Endothelial cell of umbilical vein (primary cell): ENCODE data around the gene KRTAP4-8. TPM values are rescaled to one million over a fixed set of nuclear protein-coding genes. Genes with fewer than 3 reads are reported as not detected.

Experiments
- BruUV-seq: library from RNA; stranded (reverse); fragments of 400-500 nt; replicated peaks from 2 replicates; lab custom pipeline; 2021; lab: Mats Ljungman, UMichigan
- CTCF ChIA-PET: fragments of 300-600, 350-600 bp; sonication (Branson Sonifier 250); formaldehyde crosslinking; loops from one replicate; lab custom pipeline; 2021; ENCODE audit warnings: antibody characterized with exemption, inconsistent platforms; lab: Charles Lee
- POLR2A ChIA-PET: fragments of 300-600, 350-600 bp; sonication (Branson Sonifier 250); formaldehyde crosslinking; loops from one replicate; lab custom pipeline; 2021; ENCODE audit warnings: antibody characterized with exemption, inconsistent platforms; lab: Charles Lee
- DNase-seq: peaks from one replicate; pipeline ENCODE4 v3.0.0-alpha.2; 2011; ENCODE audit warnings: low read depth, low spot score
- FAIRE-seq: peaks from 2 replicates; lab custom pipeline; 2011; peaks lifted over from hg19 to GRCh38; lab: Jason Lieb, UNC
- H2AFZ ChIP-seq: 2 replicates; pipeline ENCODE4 v1.6.0; 2012; ENCODE audit warnings: low read depth, low read length, control low read depth, inconsistent platforms
- H3K27ac ChIP-seq: 2 replicates; pipeline ENCODE4 v1.5.1; 2011; ENCODE audit warnings: low read depth, mild to moderate bottlenecking, control low read depth, low read length, moderate library complexity; ENCODE audit not compliant: insufficient read depth
- H3K27me3 ChIP-seq, 2 experiments: 2 replicates each; pipeline versions ENCODE4 v1.6.0 to v1.6.1; 2011; ENCODE audit warnings: low read length in 2 of 2, mixed read lengths in 1 of 2; ENCODE audit not compliant: control insufficient read depth in 2 of 2, insufficient read depth in 2 of 2
- H3K36me3 ChIP-seq, 2 experiments: 2 replicates in 1 of 2; 3 replicates in 1 of 2; pipeline ENCODE4 v1.5.1; 2011; ENCODE audit warnings: low read length in 2 of 2, mild to moderate bottlenecking in 1 of 2, moderate library complexity in 1 of 2; ENCODE audit not compliant: control insufficient read depth in 2 of 2, insufficient read depth in 2 of 2; ENCODE audit errors: extremely low read depth in 1 of 2
- H3K4me1 ChIP-seq: 3 replicates; pipeline ENCODE4 v1.5.1; 2011; ENCODE audit warnings: mild to moderate bottlenecking, low read length; ENCODE audit not compliant: control insufficient read depth, insufficient read depth; ENCODE audit errors: extremely low read depth
- H3K4me2 ChIP-seq: 2 replicates; pipeline ENCODE4 v1.6.1; 2011; ENCODE audit warnings: low read length, control low read depth, mixed read lengths; ENCODE audit not compliant: insufficient read depth
- H3K4me3 ChIP-seq, 3 experiments: fragments of 200-600 bp in 1 of 3; sonication (generic), shearing (Covaris generic) in 1 of 3; replicated peaks in 1 of 3; 2 replicates each; pipeline ENCODE4 v1.5.1; 2011 to 2016; ENCODE audit warnings: control low read depth in 3 of 3, low read length in 3 of 3, mild to moderate bottlenecking in 2 of 3, inconsistent platforms in 1 of 3, low read depth in 1 of 3, moderate library complexity in 1 of 3; ENCODE audit not compliant: insufficient read depth in 1 of 3
- H3K79me2 ChIP-seq: 2 replicates; pipeline ENCODE4 v1.6.0; 2012; ENCODE audit warnings: low read length, inconsistent platforms; ENCODE audit not compliant: control insufficient read depth, insufficient read depth
- H3K9ac ChIP-seq: replicated peaks from 2 replicates; pipeline ENCODE3; 2011; ENCODE audit warnings: low read length, control low read depth; ENCODE audit not compliant: insufficient read depth; ENCODE audit errors: extremely low read depth
- H3K9me1 ChIP-seq: replicated peaks from 3 replicates; pipeline ENCODE4 v1.6.0; 2011; ENCODE audit warnings: mild to moderate bottlenecking, low read length; ENCODE audit not compliant: control insufficient read depth, insufficient read depth; ENCODE audit errors: extremely low read depth
- H3K9me3 ChIP-seq: replicated peaks from 2 replicates; pipeline ENCODE4 v1.5.1; 2012; ENCODE audit warnings: low read length, inconsistent platforms; ENCODE audit not compliant: control insufficient read depth, insufficient read depth
- H4K20me1 ChIP-seq: replicated peaks from 2 replicates; pipeline ENCODE3; 2011; ENCODE audit warnings: mild to moderate bottlenecking, low read length; ENCODE audit not compliant: control insufficient read depth, insufficient read depth; ENCODE audit errors: extremely low read depth
- CTCF ChIP-seq, 2 donors: IDR thresholded peaks; 1 replicate in 1 of 2; 2 replicates in 1 of 2; pipeline ENCODE4 v1.5.1; 2011; ENCODE audit warnings: low read length in 2 of 2, mild to moderate bottlenecking in 2 of 2, moderate library complexity in 2 of 2, control low read depth in 1 of 2, inconsistent platforms in 1 of 2, low read depth in 1 of 2; ENCODE audit not compliant: insufficient read depth in 1 of 2; ENCODE audit errors: extremely low read depth in 1 of 2
- EZH2 ChIP-seq: IDR thresholded peaks from 2 replicates; pipeline ENCODE4 v1.6.1; 2012; ENCODE audit warnings: borderline replicate concordance, low read depth, mild to moderate bottlenecking, moderate library complexity, low read length, inconsistent platforms; ENCODE audit not compliant: severe bottlenecking
- FOS ChIP-seq: IDR thresholded peaks from 2 replicates; pipeline ENCODE4 v1.6.1; 2011; ENCODE audit warnings: mild to moderate bottlenecking, low read length, moderate library complexity, borderline replicate concordance; ENCODE audit not compliant: insufficient read depth
- GATA2 ChIP-seq: IDR thresholded peaks from 2 replicates; pipeline ENCODE4 v1.7.0; 2011; ENCODE audit warnings: low read depth, mild to moderate bottlenecking, moderate library complexity, mixed read lengths, low read length; ENCODE audit not compliant: insufficient read length, insufficient read depth
- JUN ChIP-seq: IDR thresholded peaks from 2 replicates; pipeline ENCODE4 v1.6.1; 2011; ENCODE audit warnings: borderline replicate concordance, low read depth; ENCODE audit not compliant: insufficient read length, insufficient read depth
- MAX ChIP-seq: IDR thresholded peaks from 2 replicates; pipeline ENCODE4 v1.6.1; 2011; ENCODE audit not compliant: insufficient read depth, insufficient read length
- MYC ChIP-seq: IDR thresholded peaks from one replicate; pipeline ENCODE4 v1.6.1; 2011; ENCODE audit warnings: mild to moderate bottlenecking, low read depth, low read length
- POLR2A ChIP-seq: IDR thresholded peaks from 2 replicates; pipeline ENCODE4 v1.6.1; 2012; ENCODE audit warnings: low read depth, mild to moderate bottlenecking, control low read depth, low read length
- POLR2AphosphoS5 ChIP-seq: IDR thresholded peaks from 2 replicates; pipeline ENCODE4 v1.6.1; 2012; ENCODE audit warnings: low read depth, mild to moderate bottlenecking, control low read depth, low read length, moderate library complexity; ENCODE audit not compliant: insufficient read depth
- dilution Hi-C: fragments of 300-500 bp; cut with MboI; formaldehyde crosslinking; loops from one replicate; pipeline ENCODE4 v1.15.0; 2019; ENCODE audit warnings: low sequenced_read_pairs; ENCODE audit not compliant: extremely low pct_ligation_motif_present
- intact Hi-C: fragments of 100-400 bp; cut with micrococcal nuclease; formaldehyde crosslinking; loops from one replicate; pipeline ENCODE4 v1.10.0; 2022
- polyA plus RNA-seq, 4 experiments: library from polyadenylated mRNA; depleted of rRNA in 3 of 4; stranded (reverse) in 3 of 4; unstranded in 1 of 4; fragments of >200 nt; gene quantifications; 2 replicates each; pipeline versions ENCODE4 v1.2.1 to v1.2.3, GENCODE V29; 2011 to 2012; ENCODE audit warnings: missing spikeins in 1 of 4
- total RNA-seq: library from RNA; stranded (reverse); gene quantifications from 2 replicates; pipeline ENCODE4 v1.2.3, GENCODE V29; 2021

KRTAP4-8 gene
- total and polyA plus RNA-seq, 2 donors (not counting 3 experiments of a cell fraction or from before 2014, with no cell fraction given) = not detected

- Histone ChIP-seq H3K79me2 (no peaks in the 10 kb centered on the region), H2AFZ (no peak overlapping the region), H3K4me1 (no peaks in the 10 kb centered on the region), H3K27ac (no peak overlapping the region), H3K9ac (no peak overlapping the region), H3K27me3 (peaks cover 0 to 3% of the 10 kb centered on the region in 2 experiments), H3K36me3 (no peaks in the 10 kb centered on the region), H3K4me2 (no peak overlapping the region), H3K9me3 (no peaks in the 10 kb centered on the region), H4K20me1 (no peaks in the 10 kb centered on the region), H3K9me1 (no peaks in the 10 kb centered on the region), H3K4me3 (no peak overlapping the region)
- CTCF ChIA-PET = no interaction called here
- POLR2A ChIA-PET = no interaction called here
- DNase-seq (no peak), FAIRE-seq (no peak)
- TF ChIP-seq MYC = no peak
- TF ChIP-seq MAX = no peak
- no peak for TF ChIP-seq GATA2
- TF ChIP-seq FOS = no peak
- BruUV-seq = no TSS peak
- dilution Hi-C loops (no loop called here), intact Hi-C loops (no loop called here)
Measured at GRCh38 chr17:41126412-41126811, 28.5 kb upstream of the KRTAP4-8 start.

GRCh38 chr17:41125064-41125463, 27.1 kb upstream of the KRTAP4-8 start:
- intact Hi-C loops = no loop called here

More at GRCh38 chr17:41125064-41125463, 27.1 kb upstream of the KRTAP4-8 start:
- peaks cover 3% of the 10 kb centered on the region for H3K4me1 ChIP-seq
- ChIA-PET POLR2A (no interaction called here), CTCF (interaction anchor here (1.3 kb wide), 1 partner anchor 538 kb away, joined by 3 read pairs; no protein-coding TSS in a partner anchor)
- H3K36me3 ChIP-seq = no peaks in the 10 kb centered on the region
- no peaks in the 10 kb centered on the region for H3K27me3 ChIP-seq
- dilution Hi-C loops = no loop called here
- no peak overlapping the region for H3K9ac ChIP-seq
- BruUV-seq = no TSS peak
- no peaks in the 10 kb centered on the region for H3K9me1 ChIP-seq
- H3K4me2 ChIP-seq = no peak overlapping the region
- DNase-seq (no peak), FAIRE-seq (no peak)
- H3K27ac ChIP-seq = no peak overlapping the region
- H3K79me2 ChIP-seq = no peaks in the 10 kb centered on the region
- TF ChIP-seq GATA2 = no peak
- TF ChIP-seq POLR2AphosphoS5 = no peak
- TF ChIP-seq EZH2 = no peak
- TF ChIP-seq MAX = no peak
- TF ChIP-seq MYC = no peak
- no peak for TF ChIP-seq FOS
- no peak for TF ChIP-seq JUN
- TF ChIP-seq POLR2A = no peak
- TF ChIP-seq CTCF (IDR thresholded peaks at IDR 0.05; ENCODE audit: extremely low read depth in 1 of 2, insufficient read depth in 1 of 2, low read depth in 1 of 2, low read length in 2 of 2) = no peak
- no peaks in the 10 kb centered on the region for H4K20me1 ChIP-seq
- H3K4me3 ChIP-seq = no peak overlapping the region
- H3K9me3 ChIP-seq = no peaks in the 10 kb centered on the region
- no peak overlapping the region for H2AFZ ChIP-seq
